Esophagus squamous epithelium (tissue), 5 donors: ENCODE measurements around the gene KLHL21. TPM values are rescaled to one million over a fixed set of nuclear protein-coding genes. Genes with fewer than 3 reads are reported as not detected.
A peak's percentile ranks its signal among the peaks of the same experiment; 100 is the strongest.
"Not testable (repeated sequence)": the region's sequence is repeated elsewhere in the genome, so short reads cannot be mapped to it uniquely, and the experiment has no call there.

ENCODE experiments used
- DNase-seq: peaks from one replicate; lab custom pipeline; 2025; lab: John Stamatoyannopoulos, UW
- H3K27ac ChIP-seq, 4 donors: fragments of 200-600 bp; sonication (generic); one replicate each; pipeline ENCODE4 v1.5.1; 2016 to 2019; ENCODE audit warnings: mild to moderate bottlenecking in 1 of 4
- H3K27me3 ChIP-seq, 4 donors: fragments of 200-600 bp; sonication (generic); 1 replicate in 3 of 4; 2 replicates in 1 of 4; pipeline versions ENCODE4 v1.5.1 to v1.6.0; 2017 to 2021; ENCODE audit warnings: antibody characterized with exemption in 1 of 4
- H3K36me3 ChIP-seq, 3 donors: fragments of 200-600 bp; sonication (generic); one replicate each; pipeline ENCODE4 v1.5.1; 2016 to 2019
- H3K4me1 ChIP-seq, 3 donors: fragments of 200-600 bp; sonication (generic); one replicate each; pipeline ENCODE4 v1.5.1; 2017 to 2019
- H3K4me3 ChIP-seq, 4 donors: fragments of 200-600 bp; sonication (generic); 1 replicate in 3 of 4; 2 replicates in 1 of 4; pipeline ENCODE4 v1.5.1; 2016 to 2019; ENCODE audit warnings: mild to moderate bottlenecking in 2 of 4, moderate library complexity in 1 of 4
- H3K9me3 ChIP-seq, 3 donors: fragments of 200-600 bp; sonication (generic); one replicate each; pipeline ENCODE4 v1.5.1; 2016 to 2019
- CTCF ChIP-seq, 6 experiments: fragments of 450-650 bp in 4 of 6; fragments of 200-600 bp in 2 of 6; sonication (generic) in 2 of 6; IDR thresholded peaks; one replicate each; pipeline ENCODE4 v1.5.1; 2016 to 2019; ENCODE audit warnings: antibody characterized with exemption in 6 of 6, mild to moderate bottlenecking in 4 of 6, moderate library complexity in 4 of 6
- POLR2A ChIP-seq, 4 donors: fragments of 450-650 bp; IDR thresholded peaks; one replicate each; pipeline ENCODE4 v1.6.1; 2017; ENCODE audit warnings: antibody characterized with exemption in 4 of 4, mild to moderate bottlenecking in 4 of 4, moderate library complexity in 3 of 4
- WGBS, 2 donors: methylation state at CpG; one replicate each; pipeline ENCODE4 v1.1.5; 2018; 5-methylcytosine and 5-hydroxymethylcytosine counted together
- intact Hi-C: fragments of 100-400 bp; cut with DNase I; formaldehyde crosslinking; loops from one replicate; pipeline ENCODE4 v1.15.0; 2022
- total RNA-seq, 4 donors: library from RNA; depleted of rRNA; stranded (reverse); fragments of >200 nt; gene quantifications; one replicate each; pipeline ENCODE4 v1.1.0, GENCODE V29; 2016
- donor health status: DM: yes; HTN: yes; CAD: no.

The KLHL21 gene
- total RNA-seq, result 10 to 100 TPM; 45.9 to 68.1 (median 55.1) TPM

- H3K9me3 ChIP-seq, result no peaks in the 10 kb centered on the region
- peaks cover 30 to 54% (median 41%) of the 10 kb centered on the region in 3 donors for H3K4me1 ChIP-seq
- H3K4me3 ChIP-seq, result peak within 1 kb of the TSS; percentile 73 to 99 (median 92)
- H3K27ac ChIP-seq, result peak within 1 kb of the TSS; percentile 96 to 100 (median 98)
- 0% methylated on average over 7 of the region's 84 CpGs; no CpG with 5 or more reads in 1 of the 2 donors for WGBS, 2 donors
- peaks cover 3 to 14% (median 9%) of the 10 kb centered on the region in 3 donors for H3K36me3 ChIP-seq
- TF ChIP-seq CTCF (IDR thresholded peaks at IDR 0.05) (peak in 1 of 6 experiments; percentile 2), POLR2A (IDR thresholded peaks at IDR 0.05) (peak in 3 of 4 donors; percentile 55 to 91 (median 90))
- DNase-seq, result peak; percentile 57
- intact Hi-C loops, result no loop called here
- H3K27me3 ChIP-seq, result no peaks in the 10 kb centered on the region
Measured at GRCh38 chr1:6602669-6603237, at the start of gene KLHL21. Gene KLHL21 (minus strand): TSS chr1:6602869. CDS start chr1:6602817, 52 bp downstream.

- Histone ChIP-seq H3K27me3 (no peaks in the 10 kb centered on the region), H3K36me3 (peaks cover 12 to 67% (median 14%) of the 10 kb centered on the region in 3 donors), H3K27ac (no peak overlapping the region), H3K9me3 (no peaks in the 10 kb centered on the region), H3K4me3 (no peak overlapping the region), H3K4me1 (no peaks in the 10 kb centered on the region)
- DNase-seq, result no peak
- TF ChIP-seq CTCF (IDR thresholded peaks at IDR 0.05) (no peak), POLR2A (IDR thresholded peaks at IDR 0.05) (no peak)
- intact Hi-C loops, result no loop called here
- WGBS, 2 donors, result 72 to 91% methylated on average over 6 to 9 of the region's 17 CpGs
Measured at GRCh38 chr1:6651909-6652308, 49.2 kb upstream of the KLHL21 start.

GRCh38 chr1:6648556-6648955 is 45.9 kb upstream of the KLHL21 start:
- intact Hi-C loops, result no loop called here
- WGBS, 2 donors, result 73 to 83% methylated on average over 3 to 6 of the region's 6 CpGs
- no peak for DNase-seq
- H3K27me3 ChIP-seq, result no peaks in the 10 kb centered on the region
- no peaks in the 10 kb centered on the region for H3K4me1 ChIP-seq
- peaks cover 14 to 73% (median 20%) of the 10 kb centered on the region in 3 donors for H3K36me3 ChIP-seq
- no peak for TF ChIP-seq CTCF (IDR thresholded peaks at IDR 0.05)
- no peak for TF ChIP-seq POLR2A (IDR thresholded peaks at IDR 0.05)
- no peak overlapping the region for H3K27ac ChIP-seq
- no peaks in the 10 kb centered on the region for H3K9me3 ChIP-seq
- H3K4me3 ChIP-seq, result no peak overlapping the region

- no peak overlapping the region for H3K4me3 ChIP-seq
- 54 to 56% methylated on average over 10 of the region's 10 CpGs for WGBS, 2 donors
- intact Hi-C loops, result no loop called here
- DNase-seq, result no peak
- H3K27me3 ChIP-seq, result no peaks in the 10 kb centered on the region
- peaks cover 6 to 73% (median 7%) of the 10 kb centered on the region in 3 donors for H3K36me3 ChIP-seq
- no peak overlapping the region for H3K27ac ChIP-seq
- H3K4me1 ChIP-seq, result no peaks in the 10 kb centered on the region
- H3K9me3 ChIP-seq, result no peaks in the 10 kb centered on the region
- TF ChIP-seq POLR2A (IDR thresholded peaks at IDR 0.05) (no peak), CTCF (IDR thresholded peaks at IDR 0.05) (peak; percentile 43 to 72 (median 59))
Measured at GRCh38 chr1:6646499-6647148, 44.0 kb upstream of the KLHL21 start.

GRCh38 chr1:6645018-6645417 is 42.3 kb upstream of the KLHL21 start:
- intact Hi-C loops, result no loop called here
- DNase-seq, result no peak
- H3K4me1 ChIP-seq, result no peaks in the 10 kb centered on the region
- peaks cover 11 to 70% (median 17%) of the 10 kb centered on the region in 3 donors for H3K36me3 ChIP-seq
- TF ChIP-seq POLR2A (IDR thresholded peaks at IDR 0.05) (no peak), CTCF (IDR thresholded peaks at IDR 0.05) (no peak)
- H3K9me3 ChIP-seq, result no peaks in the 10 kb centered on the region
- H3K27ac ChIP-seq, result no peak overlapping the region
- WGBS, 2 donors, result 82 to 84% methylated on average over 5 to 6 of the region's 7 CpGs
- H3K27me3 ChIP-seq, result no peaks in the 10 kb centered on the region
- H3K4me3 ChIP-seq, result no peak overlapping the region

GRCh38 chr1:6640867-6641266 is 38.2 kb upstream of the KLHL21 start:
- DNase-seq, intact Hi-C loops: not testable (repeated sequence)
- H3K36me3 ChIP-seq, result peaks cover 24 to 97% (median 30%) of the 10 kb centered on the region in 3 donors

More at GRCh38 chr1:6640867-6641266, 38.2 kb upstream of the KLHL21 start:
- peaks cover 0 to 18% (median 7%) of the 10 kb centered on the region in 3 donors for H3K4me1 ChIP-seq
- H3K27me3 ChIP-seq, H3K9me3 ChIP-seq, H3K4me3 ChIP-seq, H3K27ac ChIP-seq: not testable (repeated sequence)
- 81 to 96% methylated on average over 2 to 3 of the region's 3 CpGs for WGBS, 2 donors
